Body of pancreas (tissue), 4 donors: ENCODE results near the gene NRGN.

ENCODE experiments used
- CTCF ChIP-seq, 7 experiments: fragments of 450-650 bp in 4 of 7; fragments of 200-600 bp in 3 of 7; sonication (generic) in 3 of 7; IDR thresholded peaks; one replicate each; pipeline ENCODE4 v1.5.1; 2016 to 2019; ENCODE audit warnings: antibody characterized with exemption in 7 of 7
- POLR2A ChIP-seq, 3 donors: fragments of 450-650 bp; IDR thresholded peaks; one replicate each; pipeline ENCODE4 v1.6.1; 2016; ENCODE audit warnings: antibody characterized with exemption in 3 of 3, mild to moderate bottlenecking in 2 of 3

GRCh38 chr11:124757320-124757719 lies 17.6 kb downstream of the NRGN start:
- TF ChIP-seq CTCF (IDR thresholded peaks at IDR 0.05), result no peak
- no peak for TF ChIP-seq POLR2A (IDR thresholded peaks at IDR 0.05)
